GM19372 (cell line): Measurements from ENCODE around the gene PSMB3.
A peak's percentile ranks its signal among the peaks of the same experiment; 100 is the strongest.
"Not testable (repeated sequence)": the region's sequence is repeated elsewhere in the genome, so short reads cannot be mapped to it uniquely, and the experiment has no call there.

Experiments used
- ATAC-seq: cut with Tn5 transposase; IDR thresholded peaks from one replicate; pipeline ENCODE4 v1.9.1; 2021; ENCODE audit warnings: mild to moderate bottlenecking, low read depth, moderate library complexity; ENCODE audit not compliant: unreplicated experiment

PSMB3 gene

DNA sequence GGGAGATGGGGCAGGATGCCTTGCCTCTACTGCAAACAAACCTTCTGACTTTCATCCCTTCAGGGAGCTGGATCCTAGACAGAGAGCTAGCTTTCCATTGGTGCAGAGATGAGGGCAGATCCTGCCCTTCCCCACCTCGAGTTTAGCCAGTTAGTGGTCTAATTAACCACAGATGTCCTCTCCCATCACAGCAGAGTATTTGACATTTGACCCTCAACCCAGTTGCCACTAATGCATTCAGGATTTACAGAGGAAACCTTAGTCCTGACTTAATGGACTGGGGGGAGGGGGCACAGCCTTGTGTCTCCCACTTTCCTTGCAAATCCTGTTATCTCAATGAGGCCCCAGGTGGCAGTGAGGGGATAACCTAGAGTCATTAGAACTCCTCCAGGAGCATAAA, 36.6 kb downstream of the PSMB3 start:
- no peak for ATAC-seq

DNA sequence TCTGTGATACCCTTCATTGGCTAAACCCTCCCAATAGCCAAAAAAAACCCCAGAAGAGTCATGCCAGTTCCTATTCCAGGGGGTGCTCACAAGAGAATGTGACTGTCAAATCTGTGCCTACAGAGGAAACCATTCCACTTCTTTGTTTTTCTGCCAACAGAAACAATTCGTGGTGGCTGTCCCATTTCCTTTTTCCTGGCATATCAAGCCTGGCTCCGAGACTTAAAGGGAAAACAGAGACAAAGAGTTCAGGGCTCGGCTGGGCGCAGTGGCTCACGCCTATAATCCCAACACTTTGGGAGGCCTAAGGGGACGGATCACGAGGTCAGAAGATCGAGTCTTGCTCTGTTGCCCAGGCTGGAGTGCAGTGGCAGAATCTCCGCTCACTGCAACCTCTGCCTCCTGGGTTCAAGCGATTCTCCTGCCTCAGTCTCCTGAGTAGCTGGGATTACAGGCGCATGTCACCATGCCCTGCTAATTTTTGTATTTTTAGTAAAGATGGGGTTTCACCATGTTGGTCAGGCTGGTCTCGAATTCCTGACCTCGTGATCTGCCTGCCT, 37.7 kb downstream of the PSMB3 start:
- not testable (repeated sequence) for ATAC-seq

DNA sequence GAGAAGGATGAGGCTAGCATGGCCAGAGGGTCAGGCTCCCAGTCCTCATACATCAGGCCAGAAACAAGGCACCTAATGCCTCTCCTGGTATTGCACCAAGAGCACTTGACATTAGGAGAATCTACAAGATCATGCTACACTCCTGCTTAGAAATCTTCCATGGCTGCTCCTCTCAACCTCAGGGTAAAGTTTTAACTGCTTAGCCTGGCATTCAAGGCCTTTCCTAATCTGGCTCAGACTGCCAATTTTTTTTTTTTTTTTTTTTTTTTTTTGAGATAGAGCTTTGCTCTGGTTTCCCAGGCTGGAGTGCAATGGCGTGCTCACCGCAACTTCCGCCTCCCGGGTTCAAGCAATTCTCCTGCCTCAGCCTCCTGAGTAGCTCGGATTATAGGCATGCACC, 38.6 kb downstream of the PSMB3 start:
- no peak for ATAC-seq

- ATAC-seq: no peak
These were observed 41.7 kb downstream of the PSMB3 start for GRCh38 chr17:38794221-38794620.

GRCh38 chr17:38796451-38797157, 44.1 kb downstream of the PSMB3 start:
- no peak for ATAC-seq

GRCh38 chr17:38797158-38797490, 44.6 kb downstream of the PSMB3 start:
- no peak for ATAC-seq

DNA sequence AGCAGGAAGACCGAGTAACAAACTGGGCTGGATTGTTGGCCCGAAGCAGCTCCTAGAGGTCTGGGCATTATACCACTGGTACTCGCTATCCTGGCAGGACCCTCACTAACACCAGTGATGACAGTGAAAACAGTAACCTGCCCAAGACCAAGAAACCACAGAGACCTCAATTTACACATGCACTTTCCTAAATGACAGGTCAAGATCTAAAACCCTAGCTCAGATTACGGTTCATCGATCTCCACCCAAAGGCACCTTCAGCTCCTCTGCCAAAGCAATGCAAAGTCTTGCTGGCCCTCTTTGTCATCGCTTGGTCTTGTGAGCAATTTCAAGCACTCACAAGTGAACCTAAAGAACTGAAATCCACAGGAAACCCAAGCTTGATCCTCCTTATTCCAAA, 45.3 kb downstream of the PSMB3 start:
- no peak for ATAC-seq

DNA sequence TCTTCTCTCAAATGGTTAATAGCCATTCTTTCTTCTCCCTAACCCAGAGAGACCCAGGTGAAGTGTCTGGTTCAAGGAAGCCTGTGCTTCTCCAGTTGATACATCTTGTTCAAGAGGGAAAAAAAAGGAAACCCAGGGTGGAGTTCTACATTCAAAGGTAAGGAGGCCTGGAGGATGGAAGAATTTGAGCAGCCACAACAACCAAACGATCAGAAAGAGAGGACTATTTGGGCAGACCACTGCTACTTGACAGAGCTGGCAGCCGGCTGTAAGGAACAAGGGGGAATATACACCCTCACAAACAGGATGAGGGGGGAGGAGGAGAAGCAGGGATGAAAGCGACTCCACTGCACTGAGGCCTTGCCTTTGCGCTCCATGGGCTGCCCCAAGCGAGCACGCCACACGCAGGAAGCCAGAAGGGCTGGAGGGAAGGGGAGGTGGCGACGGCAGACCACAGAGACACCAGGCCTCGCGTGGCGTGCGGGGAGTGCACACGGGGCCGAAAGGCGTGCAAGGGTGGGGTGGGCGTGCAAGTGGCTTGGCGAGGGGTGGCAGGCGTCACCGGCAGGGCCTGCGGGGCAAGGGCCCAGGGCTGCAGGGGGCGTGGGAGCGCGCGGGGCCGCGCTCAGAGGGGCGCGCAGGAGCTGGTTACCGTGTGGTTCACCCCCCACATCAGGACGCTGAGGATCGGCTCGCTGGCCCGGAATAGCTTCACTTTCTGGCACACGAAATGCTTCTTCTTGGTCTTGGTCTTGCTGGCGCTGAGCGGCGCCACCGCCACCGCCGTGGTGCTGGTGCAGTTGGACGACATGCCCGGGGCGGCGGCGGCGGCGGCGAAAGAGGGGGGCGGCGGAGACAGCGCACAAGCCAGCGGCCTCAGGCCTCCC, 46.3 kb downstream of the PSMB3 start:
- ATAC-seq: peak; percentile 13

DNA sequence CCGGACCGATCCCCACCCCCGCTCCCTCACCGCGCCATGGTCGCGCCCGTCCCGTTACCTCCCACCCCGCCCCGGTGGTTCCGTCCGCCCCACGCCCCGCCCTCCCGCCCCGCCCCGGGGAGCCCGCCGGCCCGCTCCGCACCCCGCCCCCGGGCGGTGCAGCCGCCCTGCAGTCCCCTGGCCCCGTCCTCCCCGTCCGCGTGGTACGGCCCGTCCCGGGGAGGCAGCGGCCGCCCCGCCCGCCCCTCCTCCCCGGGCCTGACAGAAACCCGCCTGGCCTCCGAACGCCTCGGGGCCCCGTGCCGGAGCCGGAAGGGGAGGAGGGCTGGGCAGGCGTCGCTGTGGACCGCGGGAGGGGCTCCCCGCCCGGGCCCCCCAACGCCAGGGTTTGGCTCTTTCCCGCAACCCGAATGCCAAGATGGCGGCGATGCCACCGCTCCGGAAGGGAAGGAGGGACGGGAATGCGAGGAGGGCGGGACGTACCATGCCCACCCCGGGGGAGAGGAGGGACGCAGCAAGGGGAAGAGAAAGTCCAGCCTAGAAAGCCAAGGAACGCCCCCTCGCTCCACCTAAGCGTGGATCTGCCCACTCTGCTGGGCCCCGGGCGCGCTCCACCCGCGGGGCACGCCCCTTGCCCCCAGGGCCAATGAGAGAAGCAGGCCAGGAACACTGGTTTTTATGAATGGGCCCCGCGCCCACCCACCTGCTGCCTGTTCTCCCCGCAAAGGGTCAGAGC, 47.1 kb downstream of the PSMB3 start, which contains the start of gene PIP4K2B:
PIP4K2B (minus strand) TSS at position 56 of the 736 bp plus-strand sequence. CDS start 132 bp downstream, outside the sequence.
- ATAC-seq: peak; percentile 74

DNA sequence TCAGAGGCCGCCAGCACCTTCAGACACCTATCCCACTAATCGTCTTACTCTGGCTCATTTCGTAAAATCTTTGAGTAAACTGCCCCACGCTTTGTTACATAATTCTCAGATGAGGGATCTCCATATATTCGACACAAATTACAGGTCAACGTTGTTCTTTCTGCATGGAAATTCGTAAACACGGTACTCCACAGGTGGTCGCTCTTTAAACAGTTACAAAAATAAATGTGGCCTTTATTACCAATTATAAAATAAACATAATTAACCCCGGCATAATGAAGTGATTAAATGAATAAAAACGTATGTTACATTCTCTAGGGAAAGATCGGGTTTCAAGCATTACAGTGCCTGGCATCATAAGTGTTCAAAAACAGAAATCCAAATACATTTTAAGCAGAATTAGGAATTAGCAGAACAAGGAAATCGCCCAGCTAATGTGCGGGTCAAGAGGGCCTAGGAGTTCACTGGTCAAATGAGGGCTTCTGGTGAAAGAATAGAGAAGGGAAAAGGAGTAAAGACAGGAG, 47.8 kb downstream of the PSMB3 start:
- no peak for ATAC-seq

GRCh38 chr17:38809828-38810227, 57.3 kb downstream of the PSMB3 start:
- no peak for ATAC-seq
